GM21619 (cell line): ENCODE data around the gene CMIP.
"Not testable (repeated sequence)": the region's sequence is repeated elsewhere in the genome, so short reads cannot be mapped to it uniquely, and the experiment has no call there.

Source experiments
- ATAC-seq: cut with Tn5 transposase; IDR thresholded peaks from one replicate; pipeline ENCODE4 v1.9.1; 2021; ENCODE audit not compliant: unreplicated experiment

Gene CMIP

DNA sequence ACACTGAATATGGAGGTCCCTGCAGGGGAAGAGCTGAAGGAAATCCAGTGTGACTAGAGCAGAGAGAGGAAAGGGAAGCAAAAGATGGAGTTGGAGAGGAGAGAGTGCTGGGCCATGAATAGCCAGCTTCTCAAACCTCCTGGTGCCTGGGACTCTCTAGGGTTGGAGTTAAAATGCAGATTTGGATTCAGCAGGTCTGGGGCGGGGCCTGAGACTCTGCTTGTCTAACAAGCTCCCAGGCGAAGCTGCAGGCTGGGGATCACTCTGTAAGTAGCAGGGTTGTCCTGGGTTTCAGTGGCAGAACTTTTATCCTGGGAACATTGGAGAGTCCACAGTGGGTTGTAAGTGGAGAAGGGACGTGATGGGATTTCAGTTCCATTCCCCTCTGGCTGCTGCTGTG, 231.1 kb downstream of the CMIP start:
- ATAC-seq, result no peak

DNA sequence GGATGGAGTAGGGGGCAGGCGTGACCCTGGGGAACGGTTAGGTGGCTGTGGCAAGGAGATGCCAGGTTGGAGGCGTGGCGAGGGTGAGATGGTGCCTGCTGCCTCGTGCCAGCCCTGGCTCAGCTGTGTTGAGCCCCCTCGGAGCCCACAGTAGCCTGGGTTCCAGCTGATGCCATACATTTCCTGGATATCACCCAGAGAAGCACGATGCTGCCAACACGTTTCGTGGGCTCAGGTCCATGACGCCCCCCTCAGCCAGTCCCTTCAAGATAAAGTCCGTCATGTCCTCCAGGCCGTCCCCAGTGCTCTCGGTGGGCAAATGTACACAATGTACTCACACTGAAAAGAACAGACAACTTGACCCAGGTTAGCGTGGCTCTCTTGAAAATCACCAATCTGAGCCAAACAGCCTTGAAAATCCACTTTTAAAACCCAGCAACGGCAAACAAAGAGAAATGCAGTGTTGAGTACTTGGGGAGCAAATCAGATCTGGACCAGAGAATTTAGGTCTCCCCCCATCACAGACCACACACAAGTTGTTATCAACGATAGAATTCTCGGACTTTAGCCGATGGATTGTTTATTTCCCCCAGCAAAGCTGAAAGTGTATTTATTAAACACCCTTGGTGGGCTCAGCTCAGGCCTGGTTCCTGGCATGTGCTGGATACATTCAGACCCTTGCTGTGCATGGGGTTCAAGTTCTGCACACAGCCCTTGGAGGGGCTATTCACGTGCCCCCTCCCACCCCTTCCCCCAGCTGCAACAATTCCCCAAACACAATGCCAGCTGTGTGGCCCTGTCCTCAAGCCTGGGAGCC, 231.7 kb downstream of the CMIP start:
- no peak for ATAC-seq

DNA sequence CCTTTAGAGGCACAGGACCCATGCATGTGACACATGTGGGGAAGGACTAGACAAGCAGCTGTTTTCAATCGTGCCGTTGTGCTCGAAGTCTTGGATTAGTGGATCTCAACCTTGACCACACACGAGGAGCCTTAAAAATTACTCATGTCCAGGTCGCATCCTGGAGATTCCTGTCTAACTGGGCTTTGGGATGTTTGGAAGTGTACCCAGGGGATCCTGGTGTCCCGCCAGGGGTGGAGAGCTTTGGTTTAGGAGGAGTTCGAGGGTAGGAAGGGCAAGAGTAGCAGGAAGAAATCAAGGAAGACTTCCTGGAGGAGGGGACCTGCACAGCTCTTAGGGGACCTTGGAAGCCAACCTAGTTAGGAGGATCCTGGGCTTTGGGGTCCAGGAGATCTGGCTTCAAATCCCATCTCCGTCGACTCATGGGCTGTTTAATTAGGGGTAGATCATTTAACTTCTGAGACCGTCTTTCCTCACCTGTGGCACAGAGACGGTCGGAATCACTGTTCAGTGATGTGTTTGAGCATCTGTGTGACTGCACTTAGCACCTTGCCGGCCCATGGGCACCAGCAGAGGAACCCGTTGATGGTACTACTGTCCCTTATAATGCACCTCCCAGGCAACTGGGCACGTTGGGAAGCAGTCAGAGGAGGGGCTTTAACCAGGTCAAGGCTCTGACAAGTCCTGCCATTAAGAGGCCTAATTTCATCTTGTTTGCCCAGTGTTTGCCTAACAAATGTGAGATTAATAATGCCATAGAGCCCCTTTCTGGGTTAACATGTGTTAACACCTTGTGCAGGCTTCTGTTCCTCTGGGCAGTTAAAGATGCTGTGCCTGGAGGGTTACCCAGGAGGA, 232.5 kb downstream of the CMIP start:
- ATAC-seq, result no peak

DNA sequence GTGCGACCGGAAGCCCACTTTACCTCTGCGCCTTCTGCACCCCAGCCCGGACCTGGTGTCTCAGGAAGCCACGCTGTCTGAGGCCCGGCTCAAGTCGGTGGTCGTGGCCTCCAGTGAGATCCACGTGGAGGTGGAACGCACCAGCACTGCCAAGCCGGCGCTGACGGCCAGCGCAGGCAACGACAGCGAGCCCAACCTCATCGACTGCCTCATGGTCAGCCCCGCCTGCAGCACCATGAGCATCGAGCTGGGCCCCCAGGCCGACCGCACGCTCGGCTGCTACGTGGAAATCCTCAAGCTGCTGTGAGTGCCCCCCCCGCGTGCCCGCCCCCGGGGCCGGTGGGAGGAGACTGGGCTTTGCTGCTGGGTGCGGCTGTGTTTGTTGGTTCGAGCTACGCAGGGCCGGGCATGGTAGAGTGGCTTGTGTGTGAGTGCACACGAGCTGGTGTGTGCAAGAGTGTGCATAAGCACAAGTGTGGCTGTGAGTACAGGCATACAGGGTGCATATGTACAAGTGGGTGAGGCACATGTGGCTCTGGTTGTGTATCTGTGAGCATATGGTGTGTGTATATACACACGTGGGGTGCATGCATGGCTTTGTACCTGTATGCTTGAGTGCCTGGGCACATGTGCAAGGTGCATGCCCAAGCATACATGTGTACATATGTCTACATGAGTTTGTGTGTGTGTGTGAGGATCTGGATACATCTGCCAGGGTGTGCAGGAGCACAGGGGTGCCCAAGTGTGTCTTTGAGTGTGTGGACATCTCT, 233.9 kb downstream of the CMIP start:
- no peak for ATAC-seq

DNA sequence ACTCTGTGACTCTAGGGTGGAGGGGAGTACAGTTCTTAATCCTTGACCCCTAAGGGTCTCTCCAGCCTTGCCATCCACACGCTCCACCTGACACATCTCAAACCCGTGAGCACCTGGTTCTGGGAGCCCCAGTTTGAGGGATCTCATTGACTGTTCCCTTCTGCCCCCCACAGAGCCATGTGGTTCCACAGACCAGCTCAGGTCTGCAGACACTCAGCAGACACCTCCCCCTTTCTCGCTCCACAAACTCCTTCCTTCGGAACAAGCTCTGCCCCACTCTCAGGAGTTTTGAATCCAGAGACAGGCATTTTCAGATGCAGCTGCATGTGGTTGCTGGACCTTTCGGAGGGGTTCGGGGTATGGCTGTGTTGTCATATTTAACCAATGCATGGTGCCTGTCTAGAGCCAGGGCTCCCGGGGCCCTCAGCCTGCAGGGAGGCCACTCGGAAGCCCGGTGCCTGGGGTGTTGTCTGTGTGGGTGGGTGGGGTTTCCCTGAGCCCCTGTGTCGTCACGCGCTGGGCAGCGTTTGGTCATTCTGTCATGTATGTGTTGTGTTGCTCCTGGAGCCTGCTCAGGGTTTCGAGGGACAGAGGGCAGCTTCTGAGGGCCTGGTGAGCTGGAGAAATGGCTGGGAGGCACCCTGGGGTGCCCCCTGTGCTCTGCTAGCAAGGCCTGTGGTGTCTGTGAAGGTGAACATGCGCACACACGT, 235.3 kb downstream of the CMIP start:
- no peak for ATAC-seq

DNA sequence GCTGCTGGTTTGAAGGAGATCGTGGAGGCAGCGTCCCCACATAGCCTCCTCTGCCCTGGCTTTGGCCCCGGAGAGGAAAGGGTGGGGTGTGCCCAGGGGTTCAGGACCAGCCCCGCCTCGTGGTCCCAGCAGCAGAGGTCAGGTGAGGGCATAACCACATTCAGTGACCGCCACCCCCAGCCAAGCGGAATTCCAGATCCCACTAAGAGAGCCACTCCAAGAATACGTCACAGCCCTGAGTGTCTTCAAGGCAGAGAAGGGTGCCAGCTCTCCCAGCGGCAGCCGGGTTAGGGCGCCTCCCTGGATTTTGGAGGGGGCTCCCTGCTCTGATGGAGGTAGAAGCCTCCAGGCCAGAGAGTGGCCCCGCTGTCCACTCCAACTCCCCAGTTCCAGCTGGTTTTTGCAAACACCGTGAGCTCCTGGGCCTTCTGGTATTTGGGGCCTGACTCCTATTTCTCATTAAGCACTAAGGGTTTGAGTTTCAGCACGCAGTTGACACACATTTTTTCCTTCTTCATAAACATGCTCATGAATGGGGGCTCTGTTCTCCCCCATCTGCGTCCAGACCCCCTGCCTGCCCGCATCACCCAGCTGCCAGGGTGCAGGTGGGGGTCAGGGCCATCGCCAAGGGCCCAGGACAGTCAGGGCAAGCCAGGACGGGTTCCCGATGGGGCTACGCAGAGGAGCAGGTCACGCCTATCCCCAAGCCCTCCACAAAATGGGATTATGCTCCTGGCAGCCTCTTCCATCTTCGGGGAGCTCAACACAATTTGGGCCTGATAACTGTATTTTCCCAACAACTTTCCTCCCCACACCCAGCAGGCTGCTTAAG, 236.1 kb downstream of the CMIP start:
- ATAC-seq, result no peak

DNA sequence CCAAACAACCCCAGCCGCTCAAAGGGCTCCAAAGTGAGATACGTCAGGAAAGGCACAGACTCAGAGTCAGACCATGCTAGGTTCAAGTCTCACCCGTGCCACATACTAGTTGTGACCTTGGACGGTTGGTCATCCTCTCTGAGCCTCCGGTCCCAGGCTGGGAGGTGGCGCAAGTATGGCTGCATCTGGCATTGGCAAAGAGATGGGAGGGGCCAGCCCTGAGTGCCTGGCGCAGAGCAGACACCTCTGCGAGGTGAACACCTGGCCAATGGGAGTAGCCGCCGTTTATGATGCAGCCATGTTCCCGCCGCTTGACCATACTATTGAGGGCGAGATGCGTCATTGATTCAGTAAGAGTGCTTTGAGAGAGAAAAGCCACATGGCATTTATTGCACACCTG, 236.7 kb downstream of the CMIP start:
- no peak for ATAC-seq

DNA sequence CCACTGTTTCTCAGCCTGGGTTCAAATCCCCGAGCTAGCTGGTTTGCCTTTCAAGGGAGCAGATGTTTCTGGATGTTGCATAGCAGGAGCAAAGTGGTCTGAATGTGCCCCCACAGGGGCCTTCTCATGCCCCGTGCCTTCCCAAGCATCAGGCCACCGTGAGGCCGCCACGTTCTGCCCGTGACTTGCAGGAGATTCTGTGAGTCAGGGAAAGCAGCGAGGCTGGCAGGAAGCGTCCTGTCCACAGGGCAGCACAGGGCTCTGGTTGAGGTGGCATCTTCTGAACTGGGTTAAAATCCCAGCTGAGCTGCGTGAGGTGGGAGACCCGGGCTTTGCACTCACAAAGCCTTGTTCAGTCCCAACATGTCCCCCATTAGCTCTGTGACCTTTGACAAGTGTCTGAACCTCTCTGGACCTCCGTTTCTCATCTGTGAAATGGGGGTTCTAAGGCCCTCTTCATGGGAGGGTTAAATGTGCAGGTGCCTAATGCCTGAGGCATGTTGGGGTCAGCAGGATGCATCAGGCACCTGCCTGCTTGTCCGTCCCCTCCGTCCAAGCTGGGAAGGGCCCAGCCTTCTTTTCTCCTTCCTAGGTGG, 239.7 kb downstream of the CMIP start:
- ATAC-seq, result no peak

DNA sequence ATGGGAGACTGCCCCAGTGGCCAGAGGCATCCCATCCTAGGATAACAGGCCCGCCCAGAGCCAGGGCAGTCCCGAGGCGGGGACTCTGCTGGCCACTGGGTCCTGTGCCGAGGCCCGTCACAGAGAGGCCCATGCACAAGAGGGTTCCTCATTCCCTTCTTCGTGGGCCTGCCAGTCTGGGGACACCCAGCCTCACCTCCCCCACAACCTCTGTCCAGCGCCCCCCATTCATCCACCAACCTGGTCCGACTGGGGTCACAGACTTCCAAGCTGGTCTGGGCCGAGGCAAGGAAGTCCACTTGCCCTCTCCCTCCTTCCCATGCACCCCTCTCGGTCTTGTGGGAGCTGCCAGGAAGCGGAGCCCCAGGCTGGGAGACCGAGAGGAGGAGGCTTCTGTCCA, 240.3 kb downstream of the CMIP start:
- no peak for ATAC-seq

DNA sequence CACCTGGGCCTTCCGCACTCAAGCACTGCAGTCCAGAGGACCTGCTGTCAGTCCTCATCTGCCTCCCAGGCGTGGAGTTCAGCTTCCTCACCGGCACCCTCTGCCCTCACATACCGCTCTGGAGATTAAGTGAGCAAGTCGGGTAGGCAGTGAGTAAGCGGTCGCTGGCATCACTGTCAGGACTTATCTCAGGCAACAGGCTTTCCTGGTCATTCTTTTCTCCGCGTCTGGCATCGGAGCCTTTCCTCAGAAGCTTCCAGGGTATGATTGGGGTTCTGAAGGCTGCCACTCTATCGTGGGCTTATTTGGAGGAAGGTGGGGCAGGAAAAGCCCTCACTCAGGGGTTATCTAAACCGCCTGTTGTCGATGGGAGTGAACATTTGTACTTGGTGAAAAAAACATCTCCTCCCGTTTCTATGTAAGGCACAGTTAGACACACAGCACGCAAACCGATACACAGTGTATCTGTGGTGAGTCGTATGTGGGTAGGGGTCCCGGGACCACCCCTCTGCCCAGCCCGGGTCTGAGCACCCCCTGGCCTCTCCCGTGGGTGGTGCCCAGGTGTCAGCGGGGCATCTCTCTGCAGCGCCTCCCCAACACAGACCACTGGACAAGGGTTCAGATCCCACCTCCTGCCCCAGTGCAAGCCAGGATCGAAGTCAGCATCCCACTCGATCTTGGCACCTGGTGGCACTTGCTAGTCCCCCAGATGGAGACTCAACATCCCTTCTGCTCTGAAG, 242.0 kb downstream of the CMIP start:
- ATAC-seq, result no peak

DNA sequence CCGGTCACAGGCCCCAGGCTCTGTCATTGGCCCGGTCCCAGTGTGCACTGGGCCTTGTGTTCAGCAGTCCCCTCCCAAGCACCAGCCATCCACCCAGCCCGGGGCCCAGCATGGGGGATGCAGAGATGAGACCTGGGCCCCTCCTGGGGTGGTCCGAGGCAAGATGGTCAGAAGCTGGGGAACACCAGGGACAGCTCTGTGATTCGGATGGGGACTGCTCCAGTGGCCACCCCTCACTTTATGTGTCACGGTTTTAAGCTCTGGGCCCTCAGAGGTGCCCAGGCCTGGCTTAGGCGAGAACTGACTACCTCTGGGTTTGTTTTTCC, 242.5 kb downstream of the CMIP start:
- no peak for ATAC-seq

DNA sequence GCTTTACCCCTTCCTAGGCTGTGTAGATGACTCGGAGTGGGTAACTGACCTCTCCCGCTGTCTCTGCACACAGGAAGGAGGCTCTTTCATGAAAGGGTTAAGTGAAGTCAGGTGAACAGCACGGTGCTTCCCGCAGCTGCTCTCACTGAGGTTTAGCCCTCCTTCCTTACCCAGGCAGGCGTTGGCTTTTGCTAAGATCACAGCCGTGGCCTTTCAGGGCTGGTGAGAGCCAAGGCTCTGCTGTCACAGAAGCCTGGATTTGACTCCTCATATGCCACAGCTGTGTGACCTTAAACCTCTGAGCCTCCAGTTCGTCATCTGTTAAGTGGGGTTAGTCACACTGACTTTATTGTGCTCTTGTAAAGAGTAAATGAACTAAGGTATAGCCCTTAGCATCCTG, 243.6 kb downstream of the CMIP start:
- ATAC-seq, result no peak

DNA sequence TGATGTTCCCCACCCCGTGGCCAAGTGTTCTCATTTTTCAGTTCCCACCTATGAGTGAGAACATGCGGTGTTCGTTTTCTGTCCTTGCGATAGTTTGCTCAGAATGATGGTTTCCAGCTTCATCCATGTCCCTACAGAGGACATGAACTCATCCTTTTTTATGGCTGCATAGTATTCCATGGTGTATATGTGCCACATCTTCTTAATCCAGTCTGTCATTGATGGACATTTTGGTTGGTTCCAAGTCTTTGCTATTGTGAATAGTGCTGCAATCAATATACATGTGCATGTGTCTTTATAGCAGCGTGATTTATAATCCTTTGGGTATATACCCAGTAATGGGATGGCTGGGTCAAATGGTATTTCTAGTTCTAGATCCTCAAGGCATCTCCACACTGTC, 244.2 kb downstream of the CMIP start:
- not testable (repeated sequence) for ATAC-seq

DNA sequence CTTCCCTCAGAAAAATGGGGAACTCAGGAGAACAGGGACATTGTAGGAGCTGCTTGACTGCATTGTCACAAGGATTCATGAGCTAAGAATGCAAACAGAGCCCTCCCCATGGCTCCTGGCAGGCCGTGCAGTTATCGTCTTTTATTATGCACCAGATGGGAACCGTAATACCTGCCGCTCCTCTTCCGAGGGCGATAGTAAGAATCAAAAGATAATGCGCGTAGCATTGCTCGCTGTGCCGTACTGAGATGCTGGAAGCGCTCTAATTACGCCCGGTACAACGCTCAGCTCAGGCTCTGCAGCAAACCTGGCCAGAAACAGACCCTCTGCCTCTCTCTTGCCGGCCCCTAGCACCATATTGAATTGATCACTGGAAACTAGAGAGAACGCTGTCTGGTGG, 247.4 kb downstream of the CMIP start:
- no peak for ATAC-seq

DNA sequence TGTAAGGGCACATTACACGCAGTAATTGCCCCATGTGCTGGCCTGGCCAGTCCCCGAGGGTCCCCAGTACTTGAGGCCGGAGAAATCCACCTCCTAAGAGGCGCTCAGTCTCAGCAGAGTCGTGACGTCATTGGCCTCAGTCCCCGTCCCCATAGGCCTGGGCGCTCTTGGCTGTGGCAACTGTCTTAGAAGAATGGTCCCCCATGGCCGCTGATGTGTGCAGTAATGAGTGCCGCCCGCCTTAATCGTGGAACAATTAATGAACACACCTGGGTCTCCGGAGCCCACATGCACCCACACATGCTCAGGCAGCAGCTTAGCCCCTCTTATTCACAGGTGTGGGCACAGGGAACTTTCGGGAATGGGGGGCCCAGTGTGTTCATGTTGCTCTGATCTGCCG, 248.0 kb downstream of the CMIP start:
- ATAC-seq, result no peak

DNA sequence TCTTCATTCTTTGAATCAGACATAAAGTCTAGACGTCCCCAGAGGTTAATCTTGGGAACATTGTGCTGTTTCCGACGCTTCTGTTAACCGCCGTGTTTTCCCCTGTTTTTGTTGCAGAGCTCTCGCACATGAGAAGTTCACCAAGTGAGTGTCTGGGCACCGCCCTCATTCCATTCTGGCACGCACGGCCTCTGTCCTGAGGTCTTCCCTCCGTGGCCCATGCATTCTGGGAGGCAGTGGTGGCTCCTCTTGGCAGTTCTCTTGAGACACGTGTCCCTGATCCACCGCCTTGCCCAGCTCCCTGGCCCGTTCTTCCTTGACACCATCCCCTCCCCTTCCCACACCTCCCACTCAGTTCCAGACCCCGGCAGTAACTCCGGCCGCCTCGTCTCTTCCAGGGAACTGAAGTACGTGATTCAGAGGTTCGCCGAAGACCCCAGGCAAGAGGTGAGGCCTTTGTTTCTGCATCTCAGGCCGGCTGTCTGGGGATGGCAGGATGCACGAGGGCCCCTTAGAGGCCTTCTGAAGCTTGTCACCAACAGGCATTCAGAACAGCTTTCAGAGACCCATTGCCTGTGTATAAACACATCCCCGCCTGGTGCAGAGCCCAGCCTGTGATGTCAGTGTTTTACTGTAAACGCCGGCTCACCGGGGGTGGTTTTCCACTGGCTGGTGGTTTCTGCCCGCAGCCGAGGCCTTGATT, 248.6 kb downstream of the CMIP start:
- ATAC-seq, result no peak

DNA sequence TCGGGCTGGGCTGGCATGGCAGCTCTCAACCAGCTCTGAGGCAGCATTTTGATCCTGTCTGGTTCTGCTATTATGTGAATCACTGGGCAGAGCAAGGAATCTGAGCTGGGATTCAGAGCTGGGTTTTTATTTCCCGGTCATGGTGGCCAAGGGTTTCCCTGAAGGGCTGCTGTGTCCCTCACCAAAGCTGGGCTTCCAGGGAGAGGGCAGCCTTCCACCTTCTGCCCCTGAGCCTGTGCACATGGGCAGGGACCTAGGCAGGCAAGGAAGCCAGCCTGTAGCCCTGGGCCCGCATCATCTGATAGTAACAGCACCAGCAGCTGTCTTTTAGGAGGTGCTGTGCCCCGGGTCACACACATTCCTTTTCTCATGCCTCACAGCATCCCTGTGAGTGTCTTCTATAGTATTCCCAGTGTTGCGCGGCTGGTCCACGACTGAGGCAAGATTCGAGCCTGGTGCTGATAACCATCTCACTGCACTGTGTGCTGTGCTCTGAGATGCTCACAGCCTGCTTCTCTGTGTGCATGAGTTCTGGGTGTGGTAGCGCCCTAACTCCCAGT, 249.2 kb downstream of the CMIP start:
- no peak for ATAC-seq
